H1 (cell line): ENCODE data around the gene FASTK. TPM values are rescaled to one million over a fixed set of nuclear protein-coding genes. Genes with fewer than 3 reads are reported as not detected.

Source experiments
- CTCF ChIA-PET: fragments of 300-600 bp; sonication (Branson Sonifier 250); formaldehyde crosslinking; loops from one replicate; lab custom pipeline; 2021; ENCODE audit not compliant: partially characterized antibody; lab: Charles Lee
- POLR2A ChIA-PET: fragments of 300-600 bp; sonication (Branson Sonifier 250); formaldehyde crosslinking; loops from one replicate; lab custom pipeline; 2021; ENCODE audit warnings: inconsistent platforms; ENCODE audit not compliant: partially characterized antibody; lab: Charles Lee
- DNase-seq, 2 experiments: peaks; one replicate each; pipeline versions ENCODE4 v3.0.0 to v3.0.0-alpha.2; 2010 to 2022; ENCODE audit warnings: low spot score in 2 of 2, low read depth in 1 of 2, mixed read lengths in 1 of 2
- FAIRE-seq: peaks from 2 replicates; lab custom pipeline; 2011; peaks lifted over from hg19 to GRCh38; lab: Jason Lieb, UNC
- H2AFZ ChIP-seq: 2 replicates; pipeline ENCODE4 v1.8.1; 2012; ENCODE audit warnings: low read length, inconsistent platforms
- H2AK5ac ChIP-seq: 2 replicates; pipeline ENCODE4 v1.6.1; 2013; ENCODE audit warnings: low read depth, low read length
- H2BK120ac ChIP-seq: replicated peaks from 2 replicates; pipeline ENCODE3; 2013; ENCODE audit warnings: low read depth, low read length, inconsistent platforms
- H2BK12ac ChIP-seq: 2 replicates; pipeline ENCODE4 v1.6.1; 2013; ENCODE audit warnings: low read depth, low read length
- H2BK15ac ChIP-seq: 2 replicates; pipeline ENCODE4 v1.6.1; 2013; ENCODE audit warnings: low read length
- H2BK20ac ChIP-seq: 2 replicates; pipeline ENCODE4 v1.6.1; 2013; ENCODE audit warnings: low read length
- H2BK5ac ChIP-seq: 2 replicates; pipeline ENCODE4 v1.6.1; 2013; ENCODE audit warnings: low read depth, low read length
- H3K14ac ChIP-seq: 2 replicates; pipeline ENCODE4 v1.6.1; 2013; ENCODE audit warnings: inconsistent platforms; ENCODE audit not compliant: insufficient read length
- H3K18ac ChIP-seq: 2 replicates; pipeline ENCODE4 v1.6.1; 2013; ENCODE audit warnings: low read length; ENCODE audit errors: extremely low read depth
- H3K23ac ChIP-seq: 2 replicates; pipeline ENCODE4 v1.6.1; 2013; ENCODE audit warnings: inconsistent platforms; ENCODE audit not compliant: insufficient read length
- H3K23me2 ChIP-seq: 2 replicates; pipeline ENCODE4 v1.6.1; 2013; ENCODE audit warnings: low read depth, low read length
- H3K27ac ChIP-seq: 2 replicates; pipeline ENCODE4 v1.6.1; 2011; ENCODE audit warnings: low read depth, low read length, inconsistent platforms
- H3K27me3 ChIP-seq, 4 experiments: replicated peaks in 1 of 4; 1 replicate in 1 of 4; 2 replicates in 3 of 4; pipeline versions ENCODE4 v1.6.1 to v1.8.1; 2011 to 2013; ENCODE audit warnings: low read length in 3 of 4, mild to moderate bottlenecking in 3 of 4, inconsistent platforms in 2 of 4, mixed read lengths in 2 of 4, moderate library complexity in 1 of 4; ENCODE audit not compliant: control insufficient read depth in 3 of 4, insufficient read depth in 3 of 4; ENCODE audit errors: extremely low read depth in 1 of 4
- H3K36me3 ChIP-seq, 4 experiments: 2 replicates each; pipeline versions ENCODE4 v1.6.1 to v1.8.1; 2011 to 2013; ENCODE audit warnings: mild to moderate bottlenecking in 4 of 4, low read length in 3 of 4, moderate library complexity in 2 of 4, control low read depth in 1 of 4, inconsistent platforms in 1 of 4; ENCODE audit not compliant: insufficient read depth in 4 of 4, control insufficient read depth in 2 of 4
- H3K4ac ChIP-seq: replicated peaks from 2 replicates; pipeline ENCODE3; 2013; ENCODE audit warnings: low read length, low read depth, mixed read lengths, inconsistent platforms; ENCODE audit not compliant: insufficient read length
- H3K4me1 ChIP-seq, 4 experiments: replicated peaks in 1 of 4; 1 replicate in 1 of 4; 2 replicates in 3 of 4; pipeline versions ENCODE4 v1.6.1 to v1.8.1; 2011 to 2013; ENCODE audit warnings: low read length in 3 of 4, inconsistent platforms in 2 of 4, mixed read lengths in 1 of 4; ENCODE audit not compliant: insufficient read depth in 4 of 4, control insufficient read depth in 3 of 4
- H3K4me2 ChIP-seq, 2 experiments: 2 replicates each; pipeline versions ENCODE4 v1.6.1 to v1.8.1; 2011 to 2013; ENCODE audit warnings: low read depth in 2 of 2, low read length in 2 of 2, control low read depth in 1 of 2, inconsistent platforms in 1 of 2, mild to moderate bottlenecking in 1 of 2; ENCODE audit not compliant: insufficient read depth in 1 of 2
- H3K4me3 ChIP-seq, 4 experiments: fragments of 200-600, 300-600 bp in 1 of 4; sonication (generic), shearing (Covaris generic), sonication (Bioruptor Twin) in 1 of 4; 2 replicates each; pipeline versions ENCODE4 v1.5.1 to v1.8.1; 2011 to 2016; ENCODE audit warnings: low read length in 4 of 4, low read depth in 3 of 4, control low read depth in 2 of 4, inconsistent platforms in 2 of 4, mild to moderate bottlenecking in 2 of 4, mixed read lengths in 1 of 4, moderate library complexity in 1 of 4; ENCODE audit not compliant: insufficient read depth in 2 of 4; ENCODE audit errors: extremely low read depth in 1 of 4
- H3K56ac ChIP-seq: replicated peaks from 2 replicates; pipeline ENCODE3; 2013; ENCODE audit warnings: low read depth, mild to moderate bottlenecking, mixed read lengths, low read length, inconsistent platforms; ENCODE audit not compliant: insufficient read length
- H3K79me1 ChIP-seq: 2 replicates; pipeline ENCODE4 v1.6.1; 2013; ENCODE audit warnings: low read depth, low read length, control low read depth
- H3K79me2 ChIP-seq, 2 experiments: 2 replicates each; pipeline versions ENCODE4 v1.6.1 to v1.8.1; 2012 to 2013; ENCODE audit warnings: low read length in 2 of 2, mild to moderate bottlenecking in 2 of 2, inconsistent platforms in 1 of 2; ENCODE audit not compliant: insufficient read depth in 2 of 2, control insufficient read depth in 1 of 2
- H3K9ac ChIP-seq, 4 experiments: replicated peaks in 1 of 4; 1 replicate in 1 of 4; 2 replicates in 3 of 4; pipeline versions ENCODE4 v1.6.1 to v1.8.1; 2011 to 2013; ENCODE audit warnings: low read depth in 3 of 4, low read length in 3 of 4, control low read depth in 2 of 4, mild to moderate bottlenecking in 2 of 4, moderate library complexity in 2 of 4, inconsistent platforms in 1 of 4; ENCODE audit errors: extremely low read depth in 1 of 4
- H3K9me3 ChIP-seq, 2 experiments: 2 replicates each; pipeline versions ENCODE4 v1.6.1 to v1.8.1; 2012 to 2013; ENCODE audit warnings: mild to moderate bottlenecking in 2 of 2, moderate library complexity in 2 of 2, control low read depth in 1 of 2, inconsistent platforms in 1 of 2, low read depth in 1 of 2, low read length in 1 of 2, mixed read lengths in 1 of 2; ENCODE audit not compliant: insufficient read depth in 2 of 2
- H4K20me1 ChIP-seq, 2 experiments: replicated peaks in 1 of 2; 2 replicates each; pipeline versions ENCODE3 to v1.8.1; 2011 to 2013; ENCODE audit warnings: inconsistent platforms in 2 of 2, low read length in 2 of 2, mild to moderate bottlenecking in 1 of 2; ENCODE audit not compliant: insufficient read depth in 2 of 2, control insufficient read depth in 1 of 2
- H4K5ac ChIP-seq: 2 replicates; pipeline ENCODE4 v1.6.1; 2013; ENCODE audit warnings: low read length, low read depth, mixed read lengths, inconsistent platforms; ENCODE audit not compliant: insufficient read length
- H4K8ac ChIP-seq: 2 replicates; pipeline ENCODE4 v1.8.0; 2013; ENCODE audit warnings: mild to moderate bottlenecking, moderate library complexity, low read length, inconsistent platforms; ENCODE audit not compliant: insufficient read depth; ENCODE audit errors: extremely low read depth
- H4K91ac ChIP-seq: replicated peaks from 2 replicates; pipeline ENCODE3; 2013; ENCODE audit warnings: low read length, mixed read lengths, inconsistent platforms; ENCODE audit not compliant: insufficient read length
- CREB1 ChIP-seq: IDR thresholded peaks from 2 replicates; pipeline ENCODE4 v1.6.1; 2012; ENCODE audit warnings: inconsistent platforms
- EZH2 ChIP-seq: fragments of 200-600 bp; sonication (generic); IDR thresholded peaks from 2 replicates; pipeline ENCODE4 v1.7.1; 2012; ENCODE audit warnings: low read depth, mild to moderate bottlenecking, moderate library complexity, low read length, inconsistent platforms; ENCODE audit not compliant: severe bottlenecking
- JUN ChIP-seq: IDR thresholded peaks from 2 replicates; pipeline ENCODE4 v1.6.1; 2011; ENCODE audit warnings: low read depth, mild to moderate bottlenecking, improper control_type of control experiment, low read length
- JUND ChIP-seq: IDR thresholded peaks from 2 replicates; pipeline ENCODE4 v1.6.1; 2011; ENCODE audit warnings: mild to moderate bottlenecking, improper control_type of control experiment, low read length
- MAFK ChIP-seq: IDR thresholded peaks from 2 replicates; pipeline ENCODE4 v1.6.1; 2012; ENCODE audit warnings: low read depth, mild to moderate bottlenecking, improper control_type of control experiment, low read length
- RNF2 ChIP-seq: fragments of 200-900, 300-1000 bp; sonication (generic); IDR thresholded peaks from 2 replicates; pipeline ENCODE4 v1.7.1; 2016; ENCODE audit warnings: borderline replicate concordance, low read depth, mild to moderate bottlenecking, antibody characterized with exemption, low read length; ENCODE audit not compliant: poor library complexity, severe bottlenecking; ENCODE audit errors: missing control alignments
- SUZ12 ChIP-seq: fragments of 200-600 bp; sonication (generic); IDR thresholded peaks from 2 replicates; pipeline ENCODE4 v1.6.1; 2012; ENCODE audit warnings: mild to moderate bottlenecking, inconsistent platforms, low read length, moderate library complexity, mixed read lengths
- WGBS, 2 experiments: shearing (Covaris generic) in 1 of 2; methylation state at CpG; one replicate each; pipeline versions ENCODE4 v1.1.6 to v1.1.7; 2013 to 2015; ENCODE audit warnings: low lambda C conversion rate in 2 of 2, mixed read lengths in 2 of 2, inconsistent platforms in 1 of 2, low coverage in 1 of 2, missing lambda C conversion rate in 1 of 2; ENCODE audit not compliant: insufficient replicate concordance in 2 of 2, insufficient coverage in 1 of 2, insufficient read length in 1 of 2; ENCODE audit errors: extremely low coverage in 1 of 2, missing lambda C conversion rate in 1 of 2; 5-methylcytosine and 5-hydroxymethylcytosine counted together
- polyA plus RNA-seq, 7 experiments: library from polyadenylated mRNA; depleted of rRNA in 3 of 7; stranded (reverse) in 5 of 7; unstranded in 2 of 7; fragments of >200 nt in 5 of 7; fragments of 200-250 nt in 2 of 7; gene quantifications; 1 replicate in 5 of 7; 2 replicates in 1 of 7; 4 replicates in 1 of 7; pipeline versions ENCODE4 v1.2.1 to v1.2.3, GENCODE V29; 2011 to 2013; ENCODE audit warnings: missing spikeins in 2 of 7, mixed read lengths in 2 of 7
- total RNA-seq: library from RNA; stranded (reverse); fragmentation: NEBNext Ultra II Directional; extraction: Animal tissue kit (Norgen Biotek cat#: 25700); gene quantifications from 2 replicates; pipeline ENCODE4 v1.2.1, GENCODE V29; 2021

FASTK gene
- total and polyA plus RNA-seq, 2 of the 8 experiments (the other 6 are each of a cell fraction or from before 2014, with no cell fraction given): 39.4 to 84.0 TPM

DNA sequence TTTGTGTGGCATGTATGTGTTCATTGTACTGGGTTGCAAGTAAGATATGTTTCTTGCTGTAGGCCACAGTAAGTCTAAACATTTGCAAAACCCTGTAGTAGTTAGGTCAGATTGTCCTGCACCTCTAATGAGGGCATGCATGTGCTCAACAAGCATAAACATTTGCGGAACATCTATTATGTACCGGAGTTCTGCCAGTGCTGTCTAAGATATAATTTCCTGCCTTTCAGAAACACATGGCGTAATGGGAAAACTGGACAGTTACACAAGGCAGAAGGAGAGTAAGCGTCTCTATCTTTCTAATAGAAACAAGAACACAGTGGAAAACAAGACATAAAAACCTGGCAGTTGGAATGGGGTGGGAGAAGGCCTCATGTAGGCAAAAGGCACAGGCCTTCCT lies 49.6 kb downstream of the FASTK start:
- H2AK5ac ChIP-seq: no peak overlapping the region

More for the DNA sequence above, 49.6 kb downstream of the FASTK start:
- H4K20me1 ChIP-seq: peaks cover 0 to 3% of the 10 kb centered on the region in 2 experiments
- H3K79me1 ChIP-seq: no peaks in the 10 kb centered on the region; the same call in 1 of the 2 replicates
- H3K56ac ChIP-seq: no peak overlapping the region
- no peak overlapping the region for H4K91ac ChIP-seq
- TF ChIP-seq MAFK: no peak
- TF ChIP-seq EZH2: no peak
- no peak for TF ChIP-seq RNF2
- no peak for TF ChIP-seq JUND
- TF ChIP-seq CREB1: no peak
- no peak for TF ChIP-seq SUZ12
- TF ChIP-seq JUN: no peak
- H2BK12ac ChIP-seq: no peak overlapping the region
- no peak overlapping the region for H3K27ac ChIP-seq
- no peak overlapping the region for H3K4me3 ChIP-seq
- peaks cover 3% of the 10 kb centered on the region; the same call in 1 of the 2 replicates for H3K23me2 ChIP-seq
- no peak overlapping the region for H3K9ac ChIP-seq
- ChIA-PET CTCF (interaction anchor here (1.0 to 3.8 kb wide), 8 partner anchors 14 to 81 kb away, joined by 3 to 35 read pairs (median 6); no protein-coding TSS in a partner anchor), POLR2A (no interaction called here)
- peaks cover 0 to 2% (median 0%) of the 10 kb centered on the region in 4 experiments; a peak in 1 of 8 replicates for H3K36me3 ChIP-seq
- H3K9me3 ChIP-seq: no peaks in the 10 kb centered on the region
- no peak overlapping the region for H3K4me2 ChIP-seq
- H2BK15ac ChIP-seq: no peak overlapping the region
- peaks cover 0 to 4% (median 0%) of the 10 kb centered on the region in 4 experiments; a peak in 2 of 7 replicates for H3K27me3 ChIP-seq
- H4K8ac ChIP-seq: no peak overlapping the region
- no peaks in the 10 kb centered on the region for H3K79me2 ChIP-seq
- no peak overlapping the region for H4K5ac ChIP-seq
- H3K4me1 ChIP-seq: peaks cover 0 to 4% (median 2%) of the 10 kb centered on the region in 4 experiments; a peak in 2 of 7 replicates
- FAIRE-seq: no peak
- no peak overlapping the region for H2BK120ac ChIP-seq
- no peak overlapping the region for H2BK20ac ChIP-seq
- no peak overlapping the region for H2BK5ac ChIP-seq
- H3K18ac ChIP-seq: no peak overlapping the region
- H2AFZ ChIP-seq: no peak overlapping the region
- no peak overlapping the region for H3K23ac ChIP-seq
- 96% methylated on average over 4 of the region's 4 CpGs; no CpG with 5 or more reads in 1 of the 2 experiments for WGBS, 2 experiments
- no peak for DNase-seq
- no peak overlapping the region for H3K4ac ChIP-seq
- no peak overlapping the region for H3K14ac ChIP-seq
